ENCODE results near the gene CHKB.

CHKB gene

DNA sequence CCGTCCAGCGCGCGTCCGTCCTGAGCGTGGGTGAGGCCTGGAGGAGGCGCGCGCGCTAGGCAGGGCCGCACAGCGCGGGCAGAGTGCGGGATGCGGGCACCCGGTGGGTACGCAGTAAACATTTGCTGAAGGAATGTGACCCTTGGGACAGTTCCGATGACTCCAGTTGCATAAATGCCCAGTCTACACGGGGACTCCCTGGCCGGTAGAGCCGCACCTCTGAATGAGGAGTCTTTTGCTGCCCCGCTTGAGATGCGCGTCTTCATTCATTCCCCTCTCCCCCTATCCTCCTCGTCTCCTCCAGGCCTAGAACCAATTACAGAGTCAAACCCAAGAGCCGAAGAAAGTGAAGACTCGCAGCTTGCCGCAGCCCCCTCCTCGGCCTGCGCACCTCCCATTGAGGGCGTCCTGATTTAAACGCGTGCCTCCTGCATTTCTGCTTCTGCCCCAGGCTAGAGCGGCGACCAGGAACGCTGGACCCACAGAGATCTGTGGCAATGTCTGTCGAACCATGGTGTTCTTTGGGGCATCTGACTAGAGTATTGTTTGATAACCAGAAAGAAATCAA is 729 bp upstream of the CHKB start:
- H3K27ac ChIP-seq (ENCODE audit: insufficient read depth in 1 of 2, low read depth in 1 of 2, low read length in 2 of 2, poor library complexity in 1 of 2, severe bottlenecking in 2 of 2) = peak overlapping the region in 1 of 2 experiments; percentile 50
- ChIA-PET POLR2A (interaction anchor here (1.4 to 1.6 kb wide), 3 partner anchors 21 to 88 kb away, joined by 3 to 8 read pairs (median 7); partner anchors contain the start of gene SYCE3), CTCF (interaction anchor here (1.9 kb wide), 1 partner anchor 21 kb away, joined by 4 read pairs; the partner anchor contains the start of gene SYCE3)

DNA sequence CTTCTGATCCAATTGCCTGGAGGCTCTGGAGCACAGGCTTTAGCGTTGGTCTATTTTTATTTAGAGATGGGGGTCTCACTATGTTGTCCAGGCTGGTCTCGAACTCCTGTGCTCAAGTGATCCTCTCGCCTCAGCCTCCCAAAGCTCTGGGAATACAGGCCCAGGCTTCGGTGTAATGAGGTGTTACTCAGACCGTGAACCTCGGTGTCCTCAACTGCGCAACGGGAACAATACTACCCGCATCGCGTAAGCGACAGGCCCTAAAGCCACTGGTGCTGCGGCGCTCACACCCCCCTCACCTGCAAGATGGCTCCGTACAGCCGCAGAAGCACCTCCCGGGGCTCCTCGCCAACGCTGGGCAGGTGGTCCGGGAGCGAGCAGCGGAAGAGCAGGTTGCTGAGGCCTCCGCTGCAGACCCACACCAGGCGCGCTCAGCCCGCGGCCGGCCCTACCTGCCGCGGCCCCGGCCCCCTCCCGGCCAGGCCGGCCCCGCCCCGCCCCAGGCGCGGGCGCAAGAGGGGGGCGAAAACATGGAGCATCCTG is 628 bp downstream of the CHKB start:
- CTCF ChIA-PET = interaction anchor here (0.5 to 1.9 kb wide), 5 partner anchors 9 to 81 kb away, joined by 3 to 4 read pairs (median 4); partner anchors contain the start of gene SYCE3

More for the DNA sequence above, 729 bp upstream of the CHKB start:
- WGBS (ENCODE audit: insufficient coverage) = 11% methylated on average over 36 of the region's 37 CpGs
- peaks cover 0 to 31% (median 20%) of the 10 kb centered on the region in 4 experiments for H3K4me1 ChIP-seq (ENCODE audit: control extremely low read depth in 1 of 4, control insufficient read depth in 4 of 4, insufficient read depth in 4 of 4, low read length in 3 of 4)
- no peak for DNase-seq
- peak overlapping the region; percentile 42 to 84 (median 79) for H3K4me3 ChIP-seq (ENCODE audit: control insufficient read depth in 1 of 7, extremely low read depth in 1 of 7, insufficient read depth in 4 of 7, low read depth in 2 of 7, low read length in 6 of 7)
- no peaks in the 10 kb centered on the region for H3K9me3 ChIP-seq (ENCODE audit: control extremely low read depth in 1 of 5, control insufficient read depth in 4 of 5, insufficient read depth in 2 of 5, low read depth in 1 of 5, low read length in 4 of 5)
- H3K27me3 ChIP-seq (replicated peaks in 2 of 5; ENCODE audit: control insufficient read depth in 4 of 5, insufficient read depth in 5 of 5, low read length in 4 of 5) = peaks cover 0 to 3% (median 0%) of the 10 kb centered on the region in 5 experiments
- peaks cover 0 to 26% (median 17%) of the 10 kb centered on the region in 4 experiments for H3K36me3 ChIP-seq (ENCODE audit: control insufficient read depth in 4 of 4, insufficient read depth in 4 of 4, low read length in 3 of 4)

DNA sequence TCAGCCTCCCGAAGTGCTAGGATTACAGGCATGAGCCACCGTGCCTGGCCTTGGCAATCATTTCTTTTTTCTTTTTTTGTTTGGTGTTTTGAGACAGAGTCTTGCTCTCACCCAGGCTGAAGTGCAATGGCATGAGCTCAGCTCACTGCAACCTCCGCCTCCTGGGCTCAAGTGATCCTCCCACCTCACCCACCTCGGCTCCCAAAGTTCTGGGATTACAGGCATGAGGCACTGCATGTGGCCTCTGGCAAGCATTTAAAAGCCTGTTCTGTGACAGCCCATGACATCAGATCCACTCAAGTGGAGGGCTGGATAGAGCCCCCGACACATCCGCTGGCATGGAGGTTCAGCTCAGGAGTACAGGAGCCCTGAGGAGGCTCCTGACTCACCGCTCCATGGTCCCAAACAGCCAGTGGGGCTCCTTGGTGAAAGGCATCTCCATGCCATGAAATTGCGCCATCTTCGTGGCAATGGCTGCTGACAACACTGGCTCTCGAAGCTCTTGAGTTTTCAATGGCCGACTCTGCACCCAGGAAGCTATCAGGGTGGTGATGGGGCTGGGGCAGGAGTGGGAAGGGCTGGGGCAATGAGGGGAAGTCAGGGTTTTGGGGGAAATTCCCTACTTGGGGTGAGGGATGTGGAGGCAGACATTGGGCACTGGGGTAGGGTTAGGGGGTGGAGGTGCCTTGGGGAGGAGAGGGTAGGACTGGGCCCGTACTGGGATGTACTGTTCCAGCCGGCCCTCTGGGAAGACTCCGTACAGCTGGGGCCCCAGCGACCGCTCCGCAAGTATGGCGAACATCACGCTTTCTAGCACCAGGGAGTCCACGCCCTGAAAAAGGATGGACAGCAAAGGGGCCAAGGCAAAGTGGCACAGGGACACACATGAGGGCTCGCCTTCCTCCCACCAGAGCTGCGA is 1.4 kb downstream of the CHKB start:
- Histone ChIP-seq H3K27ac (ENCODE audit: insufficient read depth in 1 of 2, low read depth in 1 of 2, low read length in 2 of 2, poor library complexity in 1 of 2, severe bottlenecking in 2 of 2) (peak overlapping the region in 1 of 2 experiments; percentile 92), H3K9me3 (ENCODE audit: control extremely low read depth in 1 of 5, control insufficient read depth in 4 of 5, insufficient read depth in 2 of 5, low read depth in 1 of 5, low read length in 4 of 5) (no peaks in the 10 kb centered on the region), H3K4me1 (ENCODE audit: control extremely low read depth in 1 of 4, control insufficient read depth in 4 of 4, insufficient read depth in 4 of 4, low read length in 3 of 4) (peaks cover 0 to 41% (median 26%) of the 10 kb centered on the region in 4 experiments), H3K4me3 (ENCODE audit: control insufficient read depth in 1 of 7, extremely low read depth in 1 of 7, insufficient read depth in 4 of 7, low read depth in 2 of 7, low read length in 6 of 7) (peak overlapping the region; percentile 32 to 84 (median 79)), H3K27me3 (replicated peaks in 2 of 5; ENCODE audit: control insufficient read depth in 4 of 5, insufficient read depth in 5 of 5, low read length in 4 of 5) (peaks cover 0 to 3% (median 0%) of the 10 kb centered on the region in 5 experiments), H3K36me3 (ENCODE audit: control insufficient read depth in 4 of 4, insufficient read depth in 4 of 4, low read length in 3 of 4) (peaks cover 0 to 37% (median 17%) of the 10 kb centered on the region in 4 experiments)
- DNase-seq = no peak
- 94% methylated on average over 18 of the region's 22 CpGs for WGBS (ENCODE audit: insufficient coverage)
- ChIA-PET POLR2A (no interaction called here), CTCF (interaction anchor here (0.5 to 1.9 kb wide), 5 partner anchors 10 to 80 kb away, joined by 3 to 4 read pairs (median 4); partner anchors contain the start of gene SYCE3)

More for the DNA sequence above, 628 bp downstream of the CHKB start:
- Histone ChIP-seq H3K4me1 (ENCODE audit: control extremely low read depth in 1 of 4, control insufficient read depth in 4 of 4, insufficient read depth in 4 of 4, low read length in 3 of 4) (peaks cover 0 to 41% (median 26%) of the 10 kb centered on the region in 4 experiments), H3K27me3 (replicated peaks in 2 of 5; ENCODE audit: control insufficient read depth in 4 of 5, insufficient read depth in 5 of 5, low read length in 4 of 5) (peaks cover 0 to 3% (median 0%) of the 10 kb centered on the region in 5 experiments), H3K36me3 (ENCODE audit: control insufficient read depth in 4 of 4, insufficient read depth in 4 of 4, low read length in 3 of 4) (peaks cover 0 to 30% (median 17%) of the 10 kb centered on the region in 4 experiments), H3K4me3 (ENCODE audit: control insufficient read depth in 1 of 7, extremely low read depth in 1 of 7, insufficient read depth in 4 of 7, low read depth in 2 of 7, low read length in 6 of 7) (peak overlapping the region; percentile 63 to 84 (median 79)), H3K9me3 (ENCODE audit: control extremely low read depth in 1 of 5, control insufficient read depth in 4 of 5, insufficient read depth in 2 of 5, low read depth in 1 of 5, low read length in 4 of 5) (no peaks in the 10 kb centered on the region), H3K27ac (ENCODE audit: insufficient read depth in 1 of 2, low read depth in 1 of 2, low read length in 2 of 2, poor library complexity in 1 of 2, severe bottlenecking in 2 of 2) (peak overlapping the region; percentile 88 to 92)
- POLR2A ChIA-PET = interaction anchor here (1.0 to 1.6 kb wide), 4 partner anchors 12 to 90 kb away, joined by 3 to 8 read pairs (median 5); partner anchors contain the start of gene SYCE3
- WGBS (ENCODE audit: insufficient coverage) = 9% methylated on average over 34 of the region's 39 CpGs
- peak in 2 of 3 donors; percentile 49 to 54 for DNase-seq

DNA sequence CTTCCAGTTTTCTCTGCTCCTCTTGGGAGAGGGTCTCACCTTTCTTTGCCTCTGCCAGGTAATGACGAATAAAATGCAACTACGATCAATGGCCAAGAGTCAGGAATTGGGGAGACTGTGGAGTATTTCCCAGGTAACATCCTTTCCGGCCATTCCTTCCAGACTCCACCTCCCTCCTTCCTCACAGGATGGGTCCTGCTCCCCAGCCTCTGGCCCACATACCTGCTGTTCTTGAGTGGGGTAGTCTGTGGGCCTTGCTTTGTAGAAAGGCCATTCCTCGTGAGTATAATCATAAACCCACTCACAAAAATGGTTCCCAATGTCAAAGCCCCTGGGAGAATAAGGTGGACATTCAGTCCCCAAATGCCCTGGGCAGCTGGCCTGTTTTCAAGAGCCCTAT is 2.9 kb downstream of the CHKB start:
- DNase-seq = no peak
- Histone ChIP-seq H3K4me1 (ENCODE audit: control extremely low read depth in 1 of 4, control insufficient read depth in 4 of 4, insufficient read depth in 4 of 4, low read length in 3 of 4) (peaks cover 0 to 34% (median 26%) of the 10 kb centered on the region in 4 experiments), H3K27me3 (replicated peaks in 2 of 5; ENCODE audit: control insufficient read depth in 4 of 5, insufficient read depth in 5 of 5, low read length in 4 of 5) (peaks cover 0 to 3% (median 0%) of the 10 kb centered on the region in 5 experiments), H3K36me3 (ENCODE audit: control insufficient read depth in 4 of 4, insufficient read depth in 4 of 4, low read length in 3 of 4) (peaks cover 0 to 44% (median 17%) of the 10 kb centered on the region in 4 experiments), H3K4me3 (ENCODE audit: control insufficient read depth in 1 of 7, extremely low read depth in 1 of 7, insufficient read depth in 4 of 7, low read depth in 2 of 7, low read length in 6 of 7) (no peak overlapping the region), H3K9me3 (ENCODE audit: control extremely low read depth in 1 of 5, control insufficient read depth in 4 of 5, insufficient read depth in 2 of 5, low read depth in 1 of 5, low read length in 4 of 5) (no peaks in the 10 kb centered on the region), H3K27ac (ENCODE audit: insufficient read depth in 1 of 2, low read depth in 1 of 2, low read length in 2 of 2, poor library complexity in 1 of 2, severe bottlenecking in 2 of 2) (no peak overlapping the region)
- POLR2A ChIA-PET = no interaction called here
- WGBS (ENCODE audit: insufficient coverage) = 100% methylated on average over 1 of the region's 4 CpGs
- CTCF ChIA-PET = no interaction called here

DNA sequence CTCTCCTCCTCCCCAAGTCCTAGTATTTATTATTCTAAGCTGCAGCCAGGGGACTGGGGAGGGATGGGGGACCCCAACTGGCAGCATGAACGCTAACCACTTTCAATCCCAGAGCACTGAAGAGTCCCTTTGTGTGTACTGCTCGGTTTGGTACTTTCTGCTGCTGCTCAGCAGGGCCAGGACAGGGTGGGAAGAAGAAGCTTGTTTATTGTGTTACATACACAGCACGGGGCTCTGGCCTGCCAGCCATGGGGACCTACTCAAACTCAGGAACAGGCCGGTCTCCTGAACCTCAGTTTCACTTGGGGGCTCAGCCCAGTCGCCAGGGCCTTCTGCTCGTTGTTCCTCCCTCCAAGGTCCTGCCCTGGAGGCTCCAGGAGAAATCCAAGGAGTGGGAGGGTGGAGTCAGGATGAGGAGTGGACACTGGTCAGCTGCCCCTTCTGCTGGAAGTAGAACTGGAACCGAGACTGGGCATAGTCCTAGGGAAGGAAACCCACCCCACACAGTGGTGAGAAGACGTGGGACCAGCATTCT is 3.8 kb downstream of the CHKB start:
- ChIA-PET POLR2A (interaction anchor here (1.0 kb wide), 1 partner anchor 14 kb away, joined by 3 read pairs; no protein-coding TSS in a partner anchor), CTCF (interaction anchor here (4.9 kb wide), 1 partner anchor 14 kb away, joined by 42 read pairs; the partner anchor contains the start of gene SYCE3)
- Histone ChIP-seq H3K27ac (ENCODE audit: insufficient read depth in 1 of 2, low read depth in 1 of 2, low read length in 2 of 2, poor library complexity in 1 of 2, severe bottlenecking in 2 of 2) (no peak overlapping the region), H3K27me3 (replicated peaks in 2 of 5; ENCODE audit: control insufficient read depth in 4 of 5, insufficient read depth in 5 of 5, low read length in 4 of 5) (peaks cover 0 to 3% (median 0%) of the 10 kb centered on the region in 5 experiments), H3K9me3 (ENCODE audit: control extremely low read depth in 1 of 5, control insufficient read depth in 4 of 5, insufficient read depth in 2 of 5, low read depth in 1 of 5, low read length in 4 of 5) (no peaks in the 10 kb centered on the region), H3K36me3 (ENCODE audit: control insufficient read depth in 4 of 4, insufficient read depth in 4 of 4, low read length in 3 of 4) (peaks cover 0 to 48% (median 20%) of the 10 kb centered on the region in 4 experiments), H3K4me1 (ENCODE audit: control extremely low read depth in 1 of 4, control insufficient read depth in 4 of 4, insufficient read depth in 4 of 4, low read length in 3 of 4) (peaks cover 0 to 34% (median 26%) of the 10 kb centered on the region in 4 experiments), H3K4me3 (ENCODE audit: control insufficient read depth in 1 of 7, extremely low read depth in 1 of 7, insufficient read depth in 4 of 7, low read depth in 2 of 7, low read length in 6 of 7) (no peak overlapping the region)
- 100% methylated on average over 6 of the region's 8 CpGs for WGBS (ENCODE audit: insufficient coverage)
- DNase-seq = no peak

GRCh38 chr22:50577987-50578775 is 4.5 kb downstream of the CHKB start, which contains the start of gene CPT1B:
Gene CPT1B, minus strand, starts transcription at chr22:50578427. Its CDS starts 512 bp downstream, at chr22:50577915.
- no peaks in the 10 kb centered on the region for H3K9me3 ChIP-seq (ENCODE audit: control extremely low read depth in 1 of 5, control insufficient read depth in 4 of 5, insufficient read depth in 2 of 5, low read depth in 1 of 5, low read length in 4 of 5)
- POLR2A ChIA-PET = interaction anchor here (0.6 to 1.0 kb wide), 2 partner anchors 14 to 15 kb away, joined by 3 to 6 read pairs; no protein-coding TSS in a partner anchor
- H3K27ac ChIP-seq (ENCODE audit: insufficient read depth in 1 of 2, low read depth in 1 of 2, low read length in 2 of 2, poor library complexity in 1 of 2, severe bottlenecking in 2 of 2) = no peak within 1 kb of the TSS
- CTCF ChIA-PET = interaction anchor here (1.4 to 4.9 kb wide), 3 partner anchors 14 to 53 kb away, joined by 3 to 42 read pairs (median 4); partner anchors contain the start of genes SCO2 and SYCE3
- H3K4me1 ChIP-seq (ENCODE audit: control extremely low read depth in 1 of 4, control insufficient read depth in 4 of 4, insufficient read depth in 4 of 4, low read length in 3 of 4) = peaks cover 0 to 29% (median 19%) of the 10 kb centered on the region in 4 experiments
- H3K27me3 ChIP-seq (replicated peaks in 2 of 5; ENCODE audit: control insufficient read depth in 4 of 5, insufficient read depth in 5 of 5, low read length in 4 of 5) = peaks cover 0 to 3% (median 0%) of the 10 kb centered on the region in 5 experiments
- 57% methylated on average over 40 of the region's 63 CpGs for WGBS (ENCODE audit: insufficient coverage)
- H3K36me3 ChIP-seq (ENCODE audit: control insufficient read depth in 4 of 4, insufficient read depth in 4 of 4, low read length in 3 of 4) = peaks cover 0 to 54% (median 20%) of the 10 kb centered on the region in 4 experiments
- DNase-seq = no peak
- peak within 1 kb of the TSS in 2 of 7 experiments; percentile 15 to 17 for H3K4me3 ChIP-seq (ENCODE audit: control insufficient read depth in 1 of 7, extremely low read depth in 1 of 7, insufficient read depth in 4 of 7, low read depth in 2 of 7, low read length in 6 of 7)

Measured in common myeloid progenitor, CD34-positive (primary cell).